GM19240 (cell line): ENCODE measurements around the gene IGSF1.

Experiments used
- DNase-seq: peaks from one replicate; pipeline ENCODE4 v3.0.0; 2011; ENCODE audit warnings: low spot score; ENCODE audit not compliant: insufficient read length

Gene IGSF1

GRCh38 chrX:131288738-131289511 is at the start of gene IGSF1:
Gene IGSF1 (minus strand): TSS chrX:131289306. CDS start chrX:131286674, 2,632 bp downstream.
- DNase-seq, result no peak

GRCh38 chrX:131332331-131332730 is 43.2 kb upstream of the IGSF1 start:
- no peak for DNase-seq

GRCh38 chrX:131331152-131331551 is 42.0 kb upstream of the IGSF1 start:
- no peak for DNase-seq

- no peak for DNase-seq
Measured at GRCh38 chrX:131330735-131331134, 41.6 kb upstream of the IGSF1 start.

GRCh38 chrX:131322651-131323050 is 33.5 kb upstream of the IGSF1 start:
- DNase-seq, result no peak

GRCh38 chrX:131317326-131317725 is 28.2 kb upstream of the IGSF1 start:
- no peak for DNase-seq

GRCh38 chrX:131316260-131316659 is 27.2 kb upstream of the IGSF1 start:
- DNase-seq, result no peak

GRCh38 chrX:131308980-131309379 is 19.9 kb upstream of the IGSF1 start:
- DNase-seq, result no peak

GRCh38 chrX:131306601-131307000 is 17.5 kb upstream of the IGSF1 start:
- DNase-seq, result no peak

GRCh38 chrX:131305926-131306325 is 16.8 kb upstream of the IGSF1 start:
- DNase-seq, result no peak

GRCh38 chrX:131302701-131303100 is 13.6 kb upstream of the IGSF1 start:
- DNase-seq, result no peak

GRCh38 chrX:131301155-131301554 is 12.0 kb upstream of the IGSF1 start:
- DNase-seq, result no peak

GRCh38 chrX:131298846-131299245 is 9.7 kb upstream of the IGSF1 start:
- no peak for DNase-seq

- DNase-seq, result no peak
Measured at GRCh38 chrX:131298036-131298435, 8.9 kb upstream of the IGSF1 start.

GRCh38 chrX:131289527-131289926 is 421 bp upstream of the IGSF1 start:
- DNase-seq, result no peak

- DNase-seq, result no peak
Measured at GRCh38 chrX:131288188-131288587, 918 bp downstream of the IGSF1 start.

- no peak for DNase-seq
Measured at GRCh38 chrX:131287560-131288179, 1.4 kb downstream of the IGSF1 start.

- no peak for DNase-seq
Measured at GRCh38 chrX:131279617-131280016, 9.5 kb downstream of the IGSF1 start.

GRCh38 chrX:131279197-131279596 is 9.9 kb downstream of the IGSF1 start:
- no peak for DNase-seq

- no peak for DNase-seq
Measured at GRCh38 chrX:131277543-131278136, 11.5 kb downstream of the IGSF1 start.

- no peak for DNase-seq
Measured at GRCh38 chrX:131273011-131273410, 16.1 kb downstream of the IGSF1 start.

- no peak for DNase-seq
Measured at GRCh38 chrX:131271826-131272225, 17.3 kb downstream of the IGSF1 start.

- no peak for DNase-seq
Measured at GRCh38 chrX:131271274-131271673, 17.8 kb downstream of the IGSF1 start.
